Upper lobe of right lung (tissue), 1 donor: Measurements from ENCODE around the gene ERLEC1. TPM values are rescaled to one million over a fixed set of nuclear protein-coding genes. Genes with fewer than 3 reads are reported as not detected.
"Not testable (repeated sequence)": the region's sequence is repeated elsewhere in the genome, so short reads cannot be mapped to it uniquely, and the experiment has no call there.

Experiments
- ATAC-seq: fragments of 200-7000 bp; cut with Tn5 transposase; one replicate; pipeline ENCODE4 v1.9.1; 2020; ENCODE audit warnings: mild to moderate bottlenecking, moderate library complexity
- DNase-seq: peaks from one replicate; pipeline ENCODE4 v3.0.0-alpha.2; 2020
- H3K27ac ChIP-seq: fragments of 200-600 bp; one replicate; pipeline ENCODE4 v1.8.0; 2022
- H3K27me3 ChIP-seq: fragments of 200-600 bp; one replicate; pipeline ENCODE4 v1.8.0; 2022; ENCODE audit warnings: mild to moderate bottlenecking
- H3K36me3 ChIP-seq: fragments of 200-600 bp; one replicate; pipeline ENCODE4 v1.8.0; 2022
- H3K4me1 ChIP-seq: fragments of 200-600 bp; one replicate; pipeline ENCODE4 v1.8.0; 2022
- H3K4me3 ChIP-seq: fragments of 200-600 bp; one replicate; pipeline ENCODE4 v1.8.0; 2022; ENCODE audit warnings: mild to moderate bottlenecking
- H3K9me3 ChIP-seq: fragments of 200-600 bp; one replicate; pipeline ENCODE4 v1.8.0; 2022
- intact Hi-C: fragments of 100-400 bp; cut with DNase I; formaldehyde crosslinking; loops from one replicate; pipeline ENCODE4 v1.11.0; 2022
- total RNA-seq: library from RNA; stranded (reverse); fragmentation: NEBNext Ultra II Directional; extraction: Animal tissue kit (Norgen Biotek cat#: 25700); gene quantifications from one replicate; pipeline ENCODE4 v1.2.1, GENCODE V29; 2021
- TF ChIP-seq, protein P1 (sequence below): fragments of 200-600 bp; IDR thresholded peaks from one replicate; pipeline ENCODE4 v1.8.0; 2022; ENCODE audit warnings: antibody characterized with exemption
- donor health status: DM: no; HTN: yes; CAD: no; lungs with severe emphysema.

ERLEC1 gene
- total RNA-seq, 1 donor from 2014 or later = 59.6 TPM

DNA sequence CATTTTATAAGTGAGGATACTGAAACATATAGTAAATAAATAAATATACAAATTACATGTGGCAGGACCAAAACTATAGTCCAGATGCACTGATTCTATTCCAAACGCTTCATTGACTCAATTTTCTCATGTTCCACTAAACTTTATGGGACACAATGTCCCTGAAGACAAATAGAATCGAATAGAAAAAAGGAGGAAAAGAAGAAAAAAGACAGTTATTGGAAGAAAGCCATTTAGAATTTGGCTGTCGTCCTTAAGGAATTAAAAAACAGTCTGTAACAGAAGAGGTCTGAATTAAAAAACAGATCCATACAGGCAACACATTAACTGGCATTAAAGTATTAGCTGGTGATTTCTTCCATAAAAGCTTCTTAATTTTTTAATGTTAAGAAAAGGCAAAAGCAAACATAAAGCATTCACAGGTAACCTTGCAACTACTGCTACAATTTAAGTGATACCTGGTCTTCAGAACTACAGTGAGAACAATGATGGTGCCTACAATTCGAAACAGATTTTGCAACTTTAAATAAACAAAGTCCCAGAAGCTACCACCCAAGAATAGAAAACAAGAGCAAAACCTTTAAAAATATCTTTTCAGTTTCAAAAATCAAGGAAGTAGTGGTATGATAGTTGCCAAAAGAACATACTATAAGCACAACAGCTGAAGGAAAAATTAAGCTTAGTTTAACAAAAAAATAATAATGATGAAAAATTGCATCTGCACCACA lies 36.6 kb upstream of the ERLEC1 start:
- H3K9me3 ChIP-seq = no peaks in the 10 kb centered on the region
- no peak overlapping the region for H3K27ac ChIP-seq
- TF ChIP-seq, protein P1, sequence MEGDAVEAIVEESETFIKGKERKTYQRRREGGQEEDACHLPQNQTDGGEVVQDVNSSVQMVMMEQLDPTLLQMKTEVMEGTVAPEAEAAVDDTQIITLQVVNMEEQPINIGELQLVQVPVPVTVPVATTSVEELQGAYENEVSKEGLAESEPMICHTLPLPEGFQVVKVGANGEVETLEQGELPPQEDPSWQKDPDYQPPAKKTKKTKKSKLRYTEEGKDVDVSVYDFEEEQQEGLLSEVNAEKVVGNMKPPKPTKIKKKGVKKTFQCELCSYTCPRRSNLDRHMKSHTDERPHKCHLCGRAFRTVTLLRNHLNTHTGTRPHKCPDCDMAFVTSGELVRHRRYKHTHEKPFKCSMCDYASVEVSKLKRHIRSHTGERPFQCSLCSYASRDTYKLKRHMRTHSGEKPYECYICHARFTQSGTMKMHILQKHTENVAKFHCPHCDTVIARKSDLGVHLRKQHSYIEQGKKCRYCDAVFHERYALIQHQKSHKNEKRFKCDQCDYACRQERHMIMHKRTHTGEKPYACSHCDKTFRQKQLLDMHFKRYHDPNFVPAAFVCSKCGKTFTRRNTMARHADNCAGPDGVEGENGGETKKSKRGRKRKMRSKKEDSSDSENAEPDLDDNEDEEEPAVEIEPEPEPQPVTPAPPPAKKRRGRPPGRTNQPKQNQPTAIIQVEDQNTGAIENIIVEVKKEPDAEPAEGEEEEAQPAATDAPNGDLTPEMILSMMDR = no peak
- DNase-seq (no peak), ATAC-seq (no peak)
- H3K36me3 ChIP-seq = peaks cover 33% of the 10 kb centered on the region
- no peaks in the 10 kb centered on the region for H3K27me3 ChIP-seq
- intact Hi-C loops = no loop called here
- no peak overlapping the region for H3K4me3 ChIP-seq
- no peaks in the 10 kb centered on the region for H3K4me1 ChIP-seq

DNA sequence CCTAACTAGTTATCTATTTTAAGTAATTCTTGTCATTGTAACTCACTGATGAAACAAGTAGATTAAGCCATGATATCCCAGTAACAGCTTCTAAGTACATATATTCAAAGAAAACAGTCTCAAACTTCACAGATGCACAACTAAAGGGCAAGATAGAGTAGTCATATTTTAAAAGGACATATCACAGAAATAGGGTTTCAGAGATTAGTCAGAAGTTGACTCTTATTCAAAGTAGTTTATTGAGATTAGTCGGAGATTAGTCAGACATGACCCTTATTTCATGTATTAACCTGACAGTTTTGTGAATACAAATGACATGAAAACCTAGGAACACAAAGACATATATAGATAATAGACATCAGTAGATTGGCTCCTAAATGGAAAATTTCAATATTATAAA lies 35.1 kb upstream of the ERLEC1 start:
- Histone ChIP-seq H3K36me3 (peaks cover 31% of the 10 kb centered on the region), H3K9me3 (no peaks in the 10 kb centered on the region), H3K27ac (no peak overlapping the region), H3K4me1 (no peaks in the 10 kb centered on the region), H3K27me3 (no peaks in the 10 kb centered on the region), H3K4me3 (no peak overlapping the region)
- DNase-seq (no peak), ATAC-seq (no peak)
- TF ChIP-seq, protein P1 = no peak
- intact Hi-C loops = no loop called here

DNA sequence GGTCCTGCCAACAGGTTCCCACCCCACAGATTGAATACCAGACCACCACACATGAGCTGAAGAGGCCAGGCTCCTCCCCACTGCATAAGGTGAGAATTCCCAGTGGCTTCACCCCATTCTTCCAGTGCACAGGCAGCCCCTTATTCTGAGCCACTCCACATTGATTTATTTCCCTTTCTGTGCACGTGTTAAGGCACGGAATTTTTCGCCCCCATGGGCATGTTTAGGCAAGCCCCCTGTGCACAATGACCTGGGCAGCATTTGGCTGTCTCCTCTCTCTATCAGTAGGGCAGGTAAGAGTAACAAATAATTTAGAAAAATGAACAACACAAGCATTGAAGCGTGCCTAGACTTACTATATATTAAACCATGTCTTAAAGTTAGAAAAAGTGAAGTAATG lies 34.5 kb upstream of the ERLEC1 start:
- DNase-seq (no peak), ATAC-seq (no peak)
- Histone ChIP-seq H3K9me3 (no peaks in the 10 kb centered on the region), H3K36me3 (peaks cover 24% of the 10 kb centered on the region), H3K4me3 (no peak overlapping the region), H3K27me3 (no peaks in the 10 kb centered on the region), H3K4me1 (no peaks in the 10 kb centered on the region), H3K27ac (no peak overlapping the region)
- intact Hi-C loops = no loop called here
- TF ChIP-seq, protein P1 = no peak

DNA sequence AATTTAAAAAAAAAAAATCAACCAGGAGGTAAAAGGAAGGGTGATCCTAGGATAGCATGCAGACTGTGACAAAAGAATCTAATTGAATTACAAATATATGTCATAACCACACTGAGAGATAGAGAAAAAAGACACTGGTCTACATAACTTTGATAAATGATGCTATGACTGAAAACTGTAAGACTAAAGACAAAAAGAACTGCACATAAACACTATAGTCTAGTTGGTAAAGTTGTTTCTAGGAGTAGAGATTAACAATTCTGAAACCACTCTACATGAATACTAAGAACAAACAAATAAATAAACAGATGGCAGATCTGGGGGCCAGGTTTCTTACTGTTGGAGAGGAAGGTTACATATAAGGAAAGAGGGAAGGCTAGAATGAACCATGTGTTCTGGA lies 33.8 kb upstream of the ERLEC1 start:
- TF ChIP-seq, protein P1 = no peak
- intact Hi-C loops = no loop called here
- Histone ChIP-seq H3K36me3 (peaks cover 18% of the 10 kb centered on the region), H3K4me1 (no peaks in the 10 kb centered on the region), H3K27ac (no peak overlapping the region), H3K4me3 (no peak overlapping the region), H3K9me3 (no peaks in the 10 kb centered on the region), H3K27me3 (no peaks in the 10 kb centered on the region)
- DNase-seq (no peak), ATAC-seq (no peak)

DNA sequence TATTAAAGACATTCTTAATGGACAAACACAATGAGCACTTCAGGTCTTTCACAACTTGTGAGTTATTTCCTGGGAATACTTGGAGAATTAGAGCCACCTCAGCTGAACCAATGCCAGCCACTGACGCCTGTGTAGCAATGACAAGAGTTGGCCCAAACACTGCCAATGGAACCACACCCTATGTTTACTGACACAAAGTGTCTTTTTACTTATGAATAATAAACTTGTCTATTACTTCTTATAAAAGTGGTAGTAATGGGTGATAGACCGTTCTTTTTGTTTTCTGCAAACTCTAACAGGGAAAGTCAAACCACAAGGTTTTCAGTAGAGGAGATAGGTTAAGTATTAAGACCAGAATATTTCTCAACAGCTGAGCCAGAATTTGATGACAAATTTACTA lies 31.7 kb upstream of the ERLEC1 start:
- Histone ChIP-seq H3K27ac (peak overlapping the region; percentile 8), H3K4me1 (no peaks in the 10 kb centered on the region), H3K36me3 (peaks cover 3% of the 10 kb centered on the region), H3K4me3 (no peak overlapping the region), H3K9me3 (no peaks in the 10 kb centered on the region), H3K27me3 (no peaks in the 10 kb centered on the region)
- TF ChIP-seq, protein P1 = no peak
- ATAC-seq = peak; percentile 78
- intact Hi-C loops = no loop called here
- DNase-seq = peak; percentile 84

DNA sequence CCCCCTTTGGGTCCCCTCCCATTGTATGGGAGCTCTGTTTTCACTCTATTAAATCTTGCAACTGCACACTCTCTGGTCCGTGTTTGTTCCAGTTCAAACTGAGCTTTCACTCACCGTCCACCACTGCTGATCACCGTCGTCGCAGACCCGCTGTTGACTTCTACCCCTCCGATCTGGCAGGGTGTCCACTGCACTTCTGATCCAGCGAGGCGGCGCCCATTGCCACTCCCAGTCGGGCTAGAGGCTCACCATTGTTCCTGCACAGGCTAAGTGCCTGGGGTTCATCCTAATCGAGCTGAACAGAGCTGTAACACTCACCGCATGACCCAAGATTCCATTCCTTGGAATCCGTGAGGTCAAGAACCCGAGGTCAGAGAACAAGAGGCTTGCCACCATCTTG lies 30.2 kb upstream of the ERLEC1 start:
- Histone ChIP-seq H3K4me1 (no peaks in the 10 kb centered on the region), H3K9me3 (no peaks in the 10 kb centered on the region), H3K27me3 (no peaks in the 10 kb centered on the region), H3K4me3 (no peak overlapping the region), H3K36me3 (no peaks in the 10 kb centered on the region), H3K27ac (no peak overlapping the region)
- intact Hi-C loops = no loop called here
- DNase-seq (no peak), ATAC-seq (no peak)
- TF ChIP-seq, protein P1 = no peak

DNA sequence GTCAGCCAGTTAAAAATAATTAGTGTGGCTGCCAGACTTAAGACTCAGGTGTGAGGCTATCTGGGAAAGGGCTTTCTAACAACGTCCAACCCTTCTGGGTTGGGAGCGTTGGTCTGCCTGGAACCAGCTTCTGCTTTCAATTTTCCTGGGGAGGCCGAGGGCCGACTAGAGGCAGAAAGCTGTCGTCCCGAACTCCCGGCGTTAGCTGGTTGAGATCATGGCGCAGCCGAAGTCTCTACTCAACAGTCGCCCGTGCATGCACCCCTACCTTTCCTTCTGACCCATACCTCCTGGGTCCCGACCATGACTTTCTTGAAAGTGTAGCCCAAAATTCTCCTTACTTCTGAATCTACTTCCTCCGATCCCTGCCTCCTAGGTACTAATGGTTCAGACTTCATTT lies 29.6 kb upstream of the ERLEC1 start:
- H3K4me1 ChIP-seq, intact Hi-C loops, H3K36me3 ChIP-seq, H3K4me3 ChIP-seq, H3K27ac ChIP-seq, DNase-seq, ATAC-seq, H3K27me3 ChIP-seq, H3K9me3 ChIP-seq: not testable (repeated sequence)
